HCT116 (cell line): Measurements from ENCODE around the gene ZDHHC21. TPM values are rescaled to one million over a fixed set of nuclear protein-coding genes. Genes with fewer than 3 reads are reported as not detected.

Source experiments
- ATAC-seq: fragments of 200-7000 bp; cut with Tn5 transposase; 2 replicates; pipeline ENCODE4 v1.9.1; 2020; ENCODE audit warnings: mild to moderate bottlenecking, moderate library complexity
- BruUV-seq: library from RNA; stranded (reverse); fragments of 400-500 nt; replicated peaks from 2 replicates; lab custom pipeline; 2021; lab: Mats Ljungman, UMichigan
- CTCF ChIA-PET: fragments of 300-600 bp; sonication (Branson Sonifier 250); formaldehyde crosslinking; loops from one replicate; lab custom pipeline; 2021; ENCODE audit warnings: antibody characterized with exemption; lab: Charles Lee
- POLR2A ChIA-PET: fragments of 300-600, 350-600 bp; sonication (Branson Sonifier 250); formaldehyde crosslinking; loops from one replicate; lab custom pipeline; 2021; ENCODE audit warnings: antibody characterized with exemption; lab: Charles Lee
- RAD21 ChIA-PET, 2 experiments: fragments of 300-600 bp; sonication (Branson Sonifier 250); formaldehyde crosslinking; loops; one replicate each; lab custom pipeline; 2023; ENCODE audit warnings: low total read pairs in 2 of 2; ENCODE audit not compliant: uncharacterized antibody in 2 of 2, unreplicated experiment in 2 of 2, low non-redundant PET in 1 of 2; lab: Charles Lee
- DNase-seq: peaks from one replicate; pipeline ENCODE4 v3.0.0-alpha.2; 2010; ENCODE audit warnings: low read depth, low spot score
- H2AFZ ChIP-seq: fragments of 200-600 bp; shearing (Covaris generic), sonication (generic); 2 replicates; pipeline ENCODE4 v1.6.1; 2017; ENCODE audit warnings: low read depth, mixed run types, mixed read lengths, antibody characterized with exemption, low read length; ENCODE audit not compliant: poor library complexity, severe bottlenecking
- H3K27ac ChIP-seq: 2 replicates; pipeline ENCODE4 v1.5.1; 2012; ENCODE audit warnings: low read depth, low read length
- H3K27me3 ChIP-seq: fragments of 200-600 bp; sonication (generic); 2 replicates; pipeline ENCODE4 v1.6.1; 2016; ENCODE audit warnings: mixed run types, low read length, mixed read lengths; ENCODE audit not compliant: insufficient read depth
- H3K36me3 ChIP-seq, 2 experiments: fragments of 200-500 bp in 1 of 2; fragments of 200-600 bp in 1 of 2; sonication (Bioruptor generic) in 1 of 2; sonication (generic) in 1 of 2; 2 replicates each; pipeline versions ENCODE4 v1.5.1 to v1.6.1; 2014 to 2016; ENCODE audit warnings: low read length in 2 of 2, inconsistent platforms in 1 of 2, mixed read lengths in 1 of 2, mixed run types in 1 of 2; ENCODE audit not compliant: insufficient read depth in 2 of 2, control insufficient read depth in 1 of 2
- H3K4me1 ChIP-seq, 2 experiments: fragments of 200-600 bp in 1 of 2; sonication (generic) in 1 of 2; 2 replicates each; pipeline versions ENCODE4 v1.5.1 to v1.6.1; 2012 to 2017; ENCODE audit warnings: low read length in 2 of 2, inconsistent platforms in 1 of 2, mild to moderate bottlenecking in 1 of 2, mixed read lengths in 1 of 2, mixed run types in 1 of 2, moderate library complexity in 1 of 2; ENCODE audit not compliant: insufficient read depth in 2 of 2, control insufficient read depth in 1 of 2
- H3K4me2 ChIP-seq: fragments of 200-600 bp; sonication (generic); 2 replicates; pipeline ENCODE4 v1.6.1; 2017; ENCODE audit warnings: mixed run types, low read length, mixed read lengths
- H3K4me3 ChIP-seq, 2 experiments: fragments of 200-600 bp in 1 of 2; sonication (generic) in 1 of 2; replicated peaks in 1 of 2; 2 replicates each; pipeline ENCODE4 v1.5.1; 2011 to 2016; ENCODE audit warnings: low read length in 2 of 2, control low read depth in 1 of 2, low read depth in 1 of 2, mild to moderate bottlenecking in 1 of 2, mixed read lengths in 1 of 2, mixed run types in 1 of 2
- H3K79me2 ChIP-seq: fragments of 200-600 bp; sonication (generic); 2 replicates; pipeline ENCODE4 v1.6.1; 2017; ENCODE audit warnings: mild to moderate bottlenecking, mixed run types, low read length, moderate library complexity, mixed read lengths; ENCODE audit not compliant: insufficient read depth
- H3K9ac ChIP-seq: fragments of 200-600 bp; sonication (generic); 2 replicates; pipeline ENCODE4 v1.6.1; 2016; ENCODE audit warnings: low read length, mixed read lengths
- H3K9me2 ChIP-seq: fragments of 200-600 bp; sonication (generic), shearing (Covaris generic); 2 replicates; pipeline ENCODE4 v1.6.1; 2017; ENCODE audit warnings: mixed run types, mild to moderate bottlenecking, moderate library complexity; ENCODE audit not compliant: insufficient read depth
- H3K9me3 ChIP-seq, 2 experiments: fragments of 200-500 bp in 1 of 2; fragments of 200-600 bp in 1 of 2; sonication (Bioruptor generic) in 1 of 2; sonication (generic) in 1 of 2; 2 replicates each; pipeline ENCODE4 v1.6.1; 2014 to 2017; ENCODE audit warnings: low read length in 2 of 2, mixed read lengths in 2 of 2, inconsistent platforms in 1 of 2, low read depth in 1 of 2, mild to moderate bottlenecking in 1 of 2, mixed run types in 1 of 2, moderate library complexity in 1 of 2; ENCODE audit not compliant: control insufficient read depth in 1 of 2, insufficient read depth in 1 of 2
- H4K20me1 ChIP-seq: fragments of 200-600 bp; sonication (generic), shearing (Covaris generic); 2 replicates; pipeline ENCODE4 v1.6.1; 2017; ENCODE audit warnings: mixed run types, mild to moderate bottlenecking, moderate library complexity; ENCODE audit not compliant: insufficient read depth
- CEBPB ChIP-seq: IDR thresholded peaks from 2 replicates; pipeline ENCODE4 v1.6.1; 2012; ENCODE audit warnings: low read depth
- ELF1 ChIP-seq: IDR thresholded peaks from 2 replicates; pipeline ENCODE4 v1.6.1; 2012; ENCODE audit warnings: low read depth, borderline replicate concordance
- EZH2 ChIP-seq: fragments of 200-600 bp; sonication (generic); IDR thresholded peaks from 2 replicates; pipeline ENCODE4 v1.6.1; 2017; ENCODE audit warnings: antibody characterized with exemption, mixed run types
- EZH2phosphoT487 ChIP-seq: fragments of 200-600 bp; IDR thresholded peaks from 2 replicates; pipeline ENCODE4 v1.6.1; 2018; ENCODE audit warnings: antibody characterized with exemption, borderline replicate concordance
- FOSL1 ChIP-seq: IDR thresholded peaks from 2 replicates; pipeline ENCODE4 v1.6.1; 2012; ENCODE audit warnings: low read depth
- POLR2A ChIP-seq: IDR thresholded peaks from 2 replicates; pipeline ENCODE4 v1.7.0; 2011; ENCODE audit warnings: borderline replicate concordance; ENCODE audit not compliant: insufficient read depth, insufficient read length; ENCODE audit errors: extremely low read depth
- POLR2AphosphoS5 ChIP-seq: IDR thresholded peaks from 2 replicates; pipeline ENCODE4 v1.6.1; 2011; ENCODE audit warnings: mild to moderate bottlenecking, low read depth, low read length, moderate library complexity
- RAD21 ChIP-seq: IDR thresholded peaks from 2 replicates; pipeline ENCODE4 v1.6.1; 2012; ENCODE audit warnings: low read depth, mild to moderate bottlenecking
- SIN3A ChIP-seq: IDR thresholded peaks from 2 replicates; pipeline ENCODE4 v1.6.1; 2012; ENCODE audit warnings: low read depth
- SRF ChIP-seq: IDR thresholded peaks from 2 replicates; pipeline ENCODE4 v1.6.1; 2012; ENCODE audit warnings: low read depth
- YY1 ChIP-seq: IDR thresholded peaks from 2 replicates; pipeline ENCODE4 v1.6.1; 2011; ENCODE audit warnings: low read length, low read depth, moderate library complexity, mild to moderate bottlenecking; ENCODE audit not compliant: insufficient replicate concordance; ENCODE audit errors: extremely low read depth
- ZBTB33 ChIP-seq: IDR thresholded peaks from 2 replicates; pipeline ENCODE4 v1.6.1; 2011; ENCODE audit warnings: mild to moderate bottlenecking, low read length, moderate library complexity; ENCODE audit not compliant: insufficient replicate concordance; ENCODE audit errors: extremely low read depth
- ZFX ChIP-seq: fragments of 450-650 bp; IDR thresholded peaks from 2 replicates; pipeline ENCODE4 v1.6.1; 2017
- intact Hi-C: fragments of 100-400 bp; cut with micrococcal nuclease; formaldehyde crosslinking; loops from 2 replicates; pipeline ENCODE4 v1.10.0; 2022
- total RNA-seq: library from RNA; stranded (reverse); gene quantifications from one replicate; pipeline ENCODE4 v1.2.1, GENCODE V29; 2021; ENCODE audit not compliant: unreplicated experiment
- TF ChIP-seq, protein P1 (sequence below), 3 experiments: fragments of 200-600 bp in 1 of 3; sonication (generic) in 1 of 3; IDR thresholded peaks in 2 of 3; conservative IDR thresholded peaks in 1 of 3; 2 replicates each; pipeline ENCODE4 v1.5.1; 2012 to 2017; ENCODE audit warnings: low read depth in 2 of 3, low read length in 2 of 3, antibody characterized with exemption in 1 of 3, borderline replicate concordance in 1 of 3, control low read depth in 1 of 3, mild to moderate bottlenecking in 1 of 3, mixed read lengths in 1 of 3, mixed run types in 1 of 3, moderate library complexity in 1 of 3; ENCODE audit not compliant: insufficient read depth in 1 of 3
- TF ChIP-seq, protein P2 (sequence below): IDR thresholded peaks from 2 replicates; pipeline ENCODE4 v1.6.1; 2012; ENCODE audit warnings: low read depth

The ZDHHC21 gene
- total RNA-seq, 1 experiment from 2014 or later = 5.9 TPM

GRCh38 chr9:14715102-14715501, 21.9 kb upstream of the ZDHHC21 start (continued):
- TF ChIP-seq EZH2 = no peak
- TF ChIP-seq SIN3A = no peak
- TF ChIP-seq POLR2AphosphoS5 = no peak
- TF ChIP-seq FOSL1 = no peak
- TF ChIP-seq, protein P1, sequence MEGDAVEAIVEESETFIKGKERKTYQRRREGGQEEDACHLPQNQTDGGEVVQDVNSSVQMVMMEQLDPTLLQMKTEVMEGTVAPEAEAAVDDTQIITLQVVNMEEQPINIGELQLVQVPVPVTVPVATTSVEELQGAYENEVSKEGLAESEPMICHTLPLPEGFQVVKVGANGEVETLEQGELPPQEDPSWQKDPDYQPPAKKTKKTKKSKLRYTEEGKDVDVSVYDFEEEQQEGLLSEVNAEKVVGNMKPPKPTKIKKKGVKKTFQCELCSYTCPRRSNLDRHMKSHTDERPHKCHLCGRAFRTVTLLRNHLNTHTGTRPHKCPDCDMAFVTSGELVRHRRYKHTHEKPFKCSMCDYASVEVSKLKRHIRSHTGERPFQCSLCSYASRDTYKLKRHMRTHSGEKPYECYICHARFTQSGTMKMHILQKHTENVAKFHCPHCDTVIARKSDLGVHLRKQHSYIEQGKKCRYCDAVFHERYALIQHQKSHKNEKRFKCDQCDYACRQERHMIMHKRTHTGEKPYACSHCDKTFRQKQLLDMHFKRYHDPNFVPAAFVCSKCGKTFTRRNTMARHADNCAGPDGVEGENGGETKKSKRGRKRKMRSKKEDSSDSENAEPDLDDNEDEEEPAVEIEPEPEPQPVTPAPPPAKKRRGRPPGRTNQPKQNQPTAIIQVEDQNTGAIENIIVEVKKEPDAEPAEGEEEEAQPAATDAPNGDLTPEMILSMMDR (IDR thresholded peaks at IDR 0.05 in 2 of 3, conservative IDR thresholded peaks at IDR 0.05 in 1 of 3; ENCODE audit: borderline replicate concordance in 1 of 3, insufficient read depth in 1 of 3, low read depth in 2 of 3, low read length in 2 of 3) = no peak
- TF ChIP-seq SRF = no peak
- TF ChIP-seq, all 23 proteins: peak for 0

GRCh38 chr9:14713187-14713767, 20.0 kb upstream of the ZDHHC21 start:
- H4K20me1 ChIP-seq = no peaks in the 10 kb centered on the region
- no peak overlapping the region for H3K4me3 ChIP-seq
- intact Hi-C loops = no loop called here
- no peak for TF ChIP-seq EZH2
- no peak for TF ChIP-seq POLR2A
- TF ChIP-seq SIN3A = no peak
- no peak for TF ChIP-seq ELF1
- TF ChIP-seq YY1 = no peak
- no peak for TF ChIP-seq ZFX
- TF ChIP-seq, protein P2, sequence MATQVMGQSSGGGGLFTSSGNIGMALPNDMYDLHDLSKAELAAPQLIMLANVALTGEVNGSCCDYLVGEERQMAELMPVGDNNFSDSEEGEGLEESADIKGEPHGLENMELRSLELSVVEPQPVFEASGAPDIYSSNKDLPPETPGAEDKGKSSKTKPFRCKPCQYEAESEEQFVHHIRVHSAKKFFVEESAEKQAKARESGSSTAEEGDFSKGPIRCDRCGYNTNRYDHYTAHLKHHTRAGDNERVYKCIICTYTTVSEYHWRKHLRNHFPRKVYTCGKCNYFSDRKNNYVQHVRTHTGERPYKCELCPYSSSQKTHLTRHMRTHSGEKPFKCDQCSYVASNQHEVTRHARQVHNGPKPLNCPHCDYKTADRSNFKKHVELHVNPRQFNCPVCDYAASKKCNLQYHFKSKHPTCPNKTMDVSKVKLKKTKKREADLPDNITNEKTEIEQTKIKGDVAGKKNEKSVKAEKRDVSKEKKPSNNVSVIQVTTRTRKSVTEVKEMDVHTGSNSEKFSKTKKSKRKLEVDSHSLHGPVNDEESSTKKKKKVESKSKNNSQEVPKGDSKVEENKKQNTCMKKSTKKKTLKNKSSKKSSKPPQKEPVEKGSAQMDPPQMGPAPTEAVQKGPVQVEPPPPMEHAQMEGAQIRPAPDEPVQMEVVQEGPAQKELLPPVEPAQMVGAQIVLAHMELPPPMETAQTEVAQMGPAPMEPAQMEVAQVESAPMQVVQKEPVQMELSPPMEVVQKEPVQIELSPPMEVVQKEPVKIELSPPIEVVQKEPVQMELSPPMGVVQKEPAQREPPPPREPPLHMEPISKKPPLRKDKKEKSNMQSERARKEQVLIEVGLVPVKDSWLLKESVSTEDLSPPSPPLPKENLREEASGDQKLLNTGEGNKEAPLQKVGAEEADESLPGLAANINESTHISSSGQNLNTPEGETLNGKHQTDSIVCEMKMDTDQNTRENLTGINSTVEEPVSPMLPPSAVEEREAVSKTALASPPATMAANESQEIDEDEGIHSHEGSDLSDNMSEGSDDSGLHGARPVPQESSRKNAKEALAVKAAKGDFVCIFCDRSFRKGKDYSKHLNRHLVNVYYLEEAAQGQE = no peak
- no peak for TF ChIP-seq ZBTB33
- no peak for TF ChIP-seq POLR2AphosphoS5
- TF ChIP-seq CEBPB = no peak
- TF ChIP-seq RAD21 = no peak
- no peak for TF ChIP-seq EZH2phosphoT487
- H3K9me3 ChIP-seq = no peaks in the 10 kb centered on the region
- H3K27ac ChIP-seq = no peak overlapping the region
- ChIA-PET CTCF (no interaction called here), POLR2A (no interaction called here), RAD21 (no interaction called here)
- H3K79me2 ChIP-seq = no peaks in the 10 kb centered on the region
- no peak overlapping the region for H3K9ac ChIP-seq
- no peaks in the 10 kb centered on the region for H3K4me1 ChIP-seq
- DNase-seq (no peak), ATAC-seq (no peak)
- no peaks in the 10 kb centered on the region for H3K9me2 ChIP-seq
- no peak overlapping the region for H3K4me2 ChIP-seq
- BruUV-seq = no TSS peak
- no peaks in the 10 kb centered on the region for H3K36me3 ChIP-seq
- H2AFZ ChIP-seq = no peak overlapping the region
- peaks cover 18% of the 10 kb centered on the region for H3K27me3 ChIP-seq
